K562 (cell line): ENCODE results near the gene MANBA. TPM values are rescaled to one million over a fixed set of nuclear protein-coding genes. Genes with fewer than 3 reads are reported as not detected.
"Not testable (repeated sequence)": the region's sequence is repeated elsewhere in the genome, so short reads cannot be mapped to it uniquely, and the experiment has no call there.

Experiments used
- ATAC-seq: fragments of 200-7000 bp; cut with Tn5 transposase; 3 replicates; pipeline ENCODE4 v1.9.1; 2020; ENCODE audit warnings: moderate library complexity
- BruUV-seq: library from RNA; stranded (reverse); fragments of 400-500 nt; replicated peaks from 2 replicates; lab custom pipeline; 2021; lab: Mats Ljungman, UMichigan
- CTCF ChIA-PET: fragments of 300-600 bp; formaldehyde crosslinking; extraction: SDS; loops from one replicate; lab custom pipeline; 2021; ENCODE audit warnings: low intra/inter-chr PET ratio; lab: Yijun Ruan, JAX
- POLR2A ChIA-PET: fragments of 300-600, 350-650 bp; sonication (Branson Sonifier 250); formaldehyde crosslinking; extraction: SDS; loops from one replicate; lab custom pipeline; 2021; ENCODE audit warnings: antibody characterized with exemption, inconsistent platforms; lab: Yijun Ruan, JAX
- DNase-seq, 4 experiments: peaks; one replicate each; pipeline versions ENCODE4 v3.0.0 to v3.0.0-alpha.2; 2011 to 2018; ENCODE audit warnings: low spot score in 3 of 4, mixed read lengths in 3 of 4; ENCODE audit errors: extremely low read depth in 1 of 4
- FAIRE-seq: peaks from 2 replicates; lab custom pipeline; 2011; peaks lifted over from hg19 to GRCh38; lab: Jason Lieb, UNC
- H2AFZ ChIP-seq: 2 replicates; pipeline ENCODE4 v1.6.0; 2011; ENCODE audit warnings: low read depth, low read length, control low read depth, inconsistent platforms
- H3K27ac ChIP-seq: fragments of 200-600 bp; 3 replicates; pipeline ENCODE4 v1.8.0; 2011; ENCODE audit warnings: low read depth, mild to moderate bottlenecking, control low read depth, inconsistent platforms, low read length, moderate library complexity, mixed read lengths; ENCODE audit errors: extremely low read depth
- H3K27me3 ChIP-seq, 2 experiments: fragments of 300-600 bp in 1 of 2; 2 replicates in 1 of 2; 3 replicates in 1 of 2; pipeline versions ENCODE4 v1.6.0 to v1.8.0; 2011; ENCODE audit warnings: inconsistent platforms in 2 of 2, low read length in 2 of 2, mild to moderate bottlenecking in 1 of 2, mixed read lengths in 1 of 2, moderate library complexity in 1 of 2; ENCODE audit not compliant: control insufficient read depth in 2 of 2, insufficient read depth in 2 of 2
- H3K36me3 ChIP-seq: fragments of 300-600 bp; 3 replicates; pipeline ENCODE4 v1.8.0; 2011; ENCODE audit warnings: mild to moderate bottlenecking, low read length, inconsistent platforms; ENCODE audit not compliant: control insufficient read depth, insufficient read depth
- H3K4me1 ChIP-seq, 2 experiments: fragments of 200-600 bp in 1 of 2; replicated peaks in 1 of 2; 2 replicates in 1 of 2; 3 replicates in 1 of 2; pipeline versions ENCODE4 v1.5.1 to v1.8.0; 2011; ENCODE audit warnings: inconsistent platforms in 2 of 2, low read length in 2 of 2, mild to moderate bottlenecking in 1 of 2, mixed read lengths in 1 of 2, moderate library complexity in 1 of 2; ENCODE audit not compliant: control insufficient read depth in 2 of 2, insufficient read depth in 2 of 2
- H3K4me2 ChIP-seq: 2 replicates; pipeline ENCODE4 v1.6.1; 2011; ENCODE audit warnings: low read length, control low read depth, inconsistent platforms, mixed read lengths; ENCODE audit not compliant: insufficient read depth
- H3K4me3 ChIP-seq: fragments of 200-600 bp; sonication (generic), shearing (Covaris generic); 2 replicates; pipeline ENCODE4 v1.5.1; 2016; ENCODE audit warnings: control low read depth, inconsistent platforms
- H3K79me2 ChIP-seq: fragments of 200-600 bp; 3 replicates; pipeline ENCODE4 v1.8.0; 2011; ENCODE audit warnings: low read length, inconsistent platforms; ENCODE audit not compliant: control insufficient read depth, insufficient read depth
- H3K9ac ChIP-seq, 2 experiments: 2 replicates each; pipeline versions ENCODE4 v1.6.0 to v1.6.1; 2011; ENCODE audit warnings: low read depth in 2 of 2, low read length in 2 of 2, control low read depth in 1 of 2, inconsistent platforms in 1 of 2, mild to moderate bottlenecking in 1 of 2, mixed read lengths in 1 of 2; ENCODE audit not compliant: insufficient read depth in 1 of 2
- H3K9me1 ChIP-seq: one replicate; pipeline ENCODE4 v1.6.0; 2011; ENCODE audit warnings: inconsistent platforms, mild to moderate bottlenecking, low read length, moderate library complexity; ENCODE audit not compliant: control insufficient read depth, insufficient read depth
- H3K9me3 ChIP-seq: replicated peaks from 2 replicates; pipeline ENCODE4 v1.5.1; 2011; ENCODE audit warnings: low read depth, low read length, inconsistent platforms; ENCODE audit not compliant: control insufficient read depth, insufficient read depth
- H4K20me1 ChIP-seq: replicated peaks from 2 replicates; pipeline ENCODE4 v1.6.1; 2011; ENCODE audit warnings: low read length, inconsistent platforms, mixed read lengths; ENCODE audit not compliant: control insufficient read depth, insufficient read depth
- CTCF ChIP-seq, 3 experiments: IDR thresholded peaks in 2 of 3; conservative IDR thresholded peaks in 1 of 3; 2 replicates each; pipeline ENCODE4 v1.5.1; 2011 to 2012; ENCODE audit warnings: low read length in 3 of 3, mild to moderate bottlenecking in 3 of 3, control low read depth in 2 of 3, improper control_type of control experiment in 1 of 3, inconsistent platforms in 1 of 3, low read depth in 1 of 3, mixed read lengths in 1 of 3, moderate library complexity in 1 of 3; ENCODE audit not compliant: insufficient read depth in 2 of 3
- NCOA1 ChIP-seq: fragments of 450-650 bp; IDR thresholded peaks from 2 replicates; pipeline ENCODE4 v1.6.1; 2016; ENCODE audit warnings: low read depth
- WGBS: fragments of 100-300 bp; shearing (Covaris generic); methylation state at CpG from one replicate; pipeline ENCODE4 v1.1.6; 2016; ENCODE audit warnings: low coverage, mixed read lengths; ENCODE audit not compliant: insufficient coverage; ENCODE audit errors: missing lambda C conversion rate; 5-methylcytosine and 5-hydroxymethylcytosine counted together
- in situ Hi-C: fragments of 300-500 bp; cut with MboI; formaldehyde crosslinking; loops from 4 replicates; pipeline ENCODE4 v1.15.0; 2018; ENCODE audit warnings: inconsistent platforms, mixed read lengths
- intact Hi-C: fragments of 100-400 bp; cut with micrococcal nuclease; formaldehyde crosslinking; loops from 2 replicates; pipeline ENCODE4 v1.14.2; 2022
- polyA plus RNA-seq, 8 experiments: library from polyadenylated mRNA; depleted of rRNA in 4 of 8; stranded (reverse) in 5 of 8; unstranded in 3 of 8; fragments of >200 nt; fragmentation: Nextera tagmentation in 2 of 8; fragmentation: Illumina TruSeq in 1 of 8; extraction: Ambion mirVana in 2 of 8; extraction: Trizol in 1 of 8; gene quantifications; 2 replicates each; pipeline versions ENCODE4 v1.2.1 to v1.2.3, GENCODE V29; 2011 to 2014; ENCODE audit warnings: inconsistent platforms in 1 of 8, missing spikeins in 1 of 8
- total RNA-seq, 7 experiments: library from RNA; depleted of rRNA in 6 of 7; stranded (reverse); fragments of >200 nt in 6 of 7; fragmentation: Illumina TruSeq in 2 of 7; extraction: Trizol in 2 of 7; gene quantifications; 2 replicates each; pipeline versions ENCODE4 v1.2.1 to v1.2.3, GENCODE V29; 2011 to 2021; ENCODE audit warnings: low replicate concordance in 1 of 7

The MANBA gene
- total and polyA plus RNA-seq, 9 of the 15 experiments (the other 6 are each of a cell fraction or from before 2014, with no cell fraction given) = 1.8 to 12.9 (median 7.7) TPM

- no peak for FAIRE-seq
- H3K9me3 ChIP-seq = no peaks in the 10 kb centered on the region
- H3K9ac ChIP-seq = no peak overlapping the region
- no peak overlapping the region for H3K27ac ChIP-seq
- H3K4me1 ChIP-seq = no peaks in the 10 kb centered on the region
- CTCF ChIA-PET = no interaction called here
- H3K79me2 ChIP-seq = no peaks in the 10 kb centered on the region
- H3K9me1 ChIP-seq = no peaks in the 10 kb centered on the region
- in situ Hi-C loops = no loop called here
- TF ChIP-seq CTCF (IDR thresholded peaks at IDR 0.05 in 2 of 3, conservative IDR thresholded peaks at IDR 0.05 in 1 of 3; ENCODE audit: insufficient read depth in 2 of 3, low read depth in 1 of 3, low read length in 3 of 3) (peak in 1 of 3 experiments; percentile 2; a peak in 1 of 6 replicates), NCOA1 (no peak)
- TF ChIP-seq, all 486 proteins: peak for 1
- no peaks in the 10 kb centered on the region for H4K20me1 ChIP-seq
- POLR2A ChIA-PET = interaction anchor here (0.6 kb wide), 1 partner anchor 10 kb away, joined by 3 read pairs; no protein-coding TSS in a partner anchor
- no peak overlapping the region for H3K4me3 ChIP-seq
- H3K4me2 ChIP-seq = no peak overlapping the region
- WGBS = 100% methylated on average over 1 of the region's 1 CpG
- DNase-seq = no peak
- no peak; the same call in 2 of the 3 replicates for ATAC-seq
- peaks cover 3% of the 10 kb centered on the region; the same call in 1 of the 3 replicates for H3K36me3 ChIP-seq
- no peaks in the 10 kb centered on the region for H3K27me3 ChIP-seq
- no TSS peak for BruUV-seq
- intact Hi-C loops = no loop called here
- no peak overlapping the region for H2AFZ ChIP-seq
Measured at GRCh38 chr4:102715057-102715456, 45.7 kb downstream of the MANBA start.

- H3K9me1 ChIP-seq, H3K4me2 ChIP-seq, H4K20me1 ChIP-seq, H3K4me3 ChIP-seq, in situ Hi-C loops, H3K79me2 ChIP-seq, intact Hi-C loops, H2AFZ ChIP-seq, H3K27ac ChIP-seq, BruUV-seq, H3K4me1 ChIP-seq, H3K27me3 ChIP-seq, ATAC-seq, H3K36me3 ChIP-seq, POLR2A ChIA-PET, CTCF ChIA-PET, FAIRE-seq, DNase-seq, H3K9ac ChIP-seq, H3K9me3 ChIP-seq: not testable (repeated sequence)
- 63% methylated on average over 3 of the region's 3 CpGs for WGBS
Measured at GRCh38 chr4:102713774-102714173, 47.0 kb downstream of the MANBA start.
